DLD1 (cell line): ENCODE measurements around the gene PHF14.
"Not testable (repeated sequence)": the region's sequence is repeated elsewhere in the genome, so short reads cannot be mapped to it uniquely, and the experiment has no call there.

ENCODE experiments used
- in situ Hi-C: cut with HindIII; loops from 2 replicates; pipeline ENCODE4 v1.10.0; 2017; ENCODE audit warnings: low sequenced_read_pairs

The PHF14 gene, protein sequence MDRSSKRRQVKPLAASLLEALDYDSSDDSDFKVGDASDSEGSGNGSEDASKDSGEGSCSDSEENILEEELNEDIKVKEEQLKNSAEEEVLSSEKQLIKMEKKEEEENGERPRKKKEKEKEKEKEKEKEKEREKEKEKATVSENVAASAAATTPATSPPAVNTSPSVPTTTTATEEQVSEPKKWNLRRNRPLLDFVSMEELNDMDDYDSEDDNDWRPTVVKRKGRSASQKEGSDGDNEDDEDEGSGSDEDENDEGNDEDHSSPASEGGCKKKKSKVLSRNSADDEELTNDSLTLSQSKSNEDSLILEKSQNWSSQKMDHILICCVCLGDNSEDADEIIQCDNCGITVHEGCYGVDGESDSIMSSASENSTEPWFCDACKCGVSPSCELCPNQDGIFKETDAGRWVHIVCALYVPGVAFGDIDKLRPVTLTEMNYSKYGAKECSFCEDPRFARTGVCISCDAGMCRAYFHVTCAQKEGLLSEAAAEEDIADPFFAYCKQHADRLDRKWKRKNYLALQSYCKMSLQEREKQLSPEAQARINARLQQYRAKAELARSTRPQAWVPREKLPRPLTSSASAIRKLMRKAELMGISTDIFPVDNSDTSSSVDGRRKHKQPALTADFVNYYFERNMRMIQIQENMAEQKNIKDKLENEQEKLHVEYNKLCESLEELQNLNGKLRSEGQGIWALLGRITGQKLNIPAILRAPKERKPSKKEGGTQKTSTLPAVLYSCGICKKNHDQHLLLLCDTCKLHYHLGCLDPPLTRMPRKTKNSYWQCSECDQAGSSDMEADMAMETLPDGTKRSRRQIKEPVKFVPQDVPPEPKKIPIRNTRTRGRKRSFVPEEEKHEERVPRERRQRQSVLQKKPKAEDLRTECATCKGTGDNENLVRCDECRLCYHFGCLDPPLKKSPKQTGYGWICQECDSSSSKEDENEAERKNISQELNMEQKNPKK

DNA sequence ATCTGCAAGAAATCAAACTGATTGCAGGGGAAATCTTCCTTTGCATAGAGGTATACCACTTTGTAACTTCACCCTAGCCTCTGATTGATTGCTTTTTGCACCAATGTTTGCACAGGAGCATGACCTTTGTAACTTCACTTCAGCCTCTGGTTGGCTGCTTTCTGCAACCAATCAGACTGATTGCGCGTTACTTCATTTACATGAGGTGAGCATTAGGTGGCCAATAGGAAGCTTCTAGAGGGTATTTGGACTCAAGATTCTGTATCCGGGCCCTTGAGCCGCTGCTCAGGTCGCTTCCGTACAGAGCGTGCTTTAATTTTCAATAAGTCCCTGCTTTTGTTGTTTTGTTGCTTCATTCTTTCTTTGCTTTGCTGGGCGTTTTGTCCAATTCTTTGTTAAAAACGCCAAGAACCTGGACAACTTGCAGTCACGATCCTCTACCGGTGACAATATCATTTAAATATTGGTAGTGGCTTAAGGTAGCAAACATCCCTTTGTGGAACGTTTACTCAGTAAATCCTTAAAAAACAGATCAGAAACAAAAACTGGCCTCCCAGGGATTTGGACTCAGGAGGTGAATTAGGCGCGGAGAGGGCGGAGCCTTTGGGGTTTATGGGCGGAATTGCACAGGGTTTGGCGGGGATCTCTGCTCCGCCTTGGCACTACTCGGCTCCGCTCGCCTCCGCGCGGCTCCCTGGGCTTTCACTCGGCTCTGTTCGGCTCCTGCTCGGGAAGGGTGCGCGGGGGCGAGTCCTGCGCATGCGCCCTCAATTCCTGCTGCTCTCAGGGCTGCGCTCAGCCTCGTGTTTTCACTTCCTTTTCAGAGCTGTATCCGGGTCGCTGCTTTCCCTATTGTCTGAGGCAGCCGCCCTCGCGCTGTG, at the start of gene PHF14:
TSS of gene PHF14 (plus strand) at position 812 of the 881 bp plus-strand sequence. CDS start 452 bp downstream, outside the sequence.
- in situ Hi-C loops: no loop called here

DNA sequence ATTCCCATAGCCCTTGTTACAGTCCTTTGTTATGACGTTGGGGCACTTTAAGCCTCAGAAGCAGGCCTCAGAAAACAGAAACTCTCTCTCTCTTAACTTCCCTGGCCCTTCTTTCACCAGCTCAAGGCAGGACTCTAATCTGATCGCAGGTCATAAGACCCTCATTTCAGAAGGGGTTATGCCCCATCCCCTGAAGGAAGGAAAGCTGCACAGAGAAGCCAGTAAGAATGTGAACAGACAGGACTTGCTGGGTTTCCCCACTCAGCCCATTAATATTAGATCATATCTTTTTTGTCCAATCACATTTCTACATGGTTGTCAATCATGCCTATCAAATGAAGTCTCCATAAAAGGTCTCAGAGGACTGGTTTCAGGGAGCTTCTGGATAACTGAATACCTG, 49.3 kb upstream of the PHF14 start:
- in situ Hi-C loops: no loop called here

DNA sequence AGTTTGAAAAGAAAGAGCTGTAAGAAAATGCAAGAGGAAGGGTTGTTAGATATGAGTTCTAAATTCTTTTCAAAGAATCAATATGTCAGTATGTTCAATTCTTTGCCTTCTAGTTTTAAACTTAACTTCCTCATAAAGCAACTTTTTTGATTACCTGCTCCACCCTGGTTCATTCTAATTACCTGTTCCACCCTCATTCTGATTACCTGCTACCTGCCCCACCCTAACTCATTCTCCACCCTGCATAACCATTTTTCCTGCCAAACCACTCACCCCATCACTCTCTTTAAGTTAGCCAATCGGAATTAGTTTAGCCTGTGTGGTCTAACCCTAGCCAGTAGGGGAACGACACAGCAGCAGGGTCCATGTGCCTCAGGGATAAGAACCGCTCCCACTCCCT, 45.5 kb upstream of the PHF14 start:
- in situ Hi-C loops: not testable (repeated sequence)

DNA sequence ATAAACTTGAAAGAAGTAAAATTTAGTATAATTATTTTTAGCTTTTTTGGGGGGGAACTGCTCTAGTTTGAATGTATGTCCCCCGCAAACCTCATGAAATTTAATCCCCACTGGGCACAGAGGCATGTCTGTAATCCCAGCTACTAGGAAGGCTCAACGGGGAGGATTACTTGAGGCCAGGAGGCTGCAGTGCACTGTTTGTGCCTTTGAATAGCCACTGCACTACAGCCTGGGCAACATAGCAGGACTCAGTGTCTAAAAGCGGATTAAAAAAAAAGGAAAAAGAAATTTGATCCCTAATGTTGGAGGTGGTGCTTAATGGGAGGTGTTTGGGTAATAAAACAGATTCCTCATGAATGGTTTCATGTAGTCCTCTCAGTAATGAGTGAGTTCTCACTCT, 43.1 kb upstream of the PHF14 start:
- in situ Hi-C loops: no loop called here

DNA sequence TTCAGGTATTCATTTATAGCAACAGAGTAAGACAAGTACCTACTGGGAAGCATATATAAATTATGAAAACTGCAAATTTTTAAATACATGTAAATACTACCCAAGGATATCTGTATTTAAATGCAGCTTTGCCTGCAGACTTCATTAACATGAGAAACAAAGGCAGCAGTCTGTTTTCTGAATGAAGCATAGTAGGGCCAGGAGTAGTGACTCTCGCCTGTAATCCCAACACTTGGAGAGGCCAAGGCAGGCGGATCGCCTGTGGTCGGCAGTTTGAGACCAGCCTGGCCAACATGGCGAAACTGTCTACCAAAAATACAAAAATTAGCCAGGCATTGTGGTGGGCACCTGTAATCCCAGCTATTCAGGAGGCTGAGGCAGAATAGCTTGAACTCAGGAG, 42.5 kb upstream of the PHF14 start:
- in situ Hi-C loops: no loop called here

DNA sequence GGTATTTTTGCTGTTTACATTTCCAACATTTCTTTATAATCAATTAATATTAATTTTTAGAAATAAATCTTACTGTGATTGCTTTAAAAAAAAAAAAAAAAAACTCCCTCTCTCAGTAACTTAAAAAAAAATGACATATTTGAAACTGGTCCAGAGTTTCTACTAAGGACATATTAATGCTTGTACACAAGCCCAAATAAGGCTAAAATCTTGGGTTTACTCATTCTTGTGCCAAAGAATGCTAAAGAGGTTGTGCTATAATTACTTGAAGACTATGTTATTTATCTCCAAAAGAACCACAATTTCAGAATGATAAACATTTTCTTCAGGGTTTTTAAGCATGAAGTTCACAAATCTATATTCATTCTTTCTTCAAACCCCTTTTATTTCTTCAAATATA, 39.4 kb upstream of the PHF14 start:
- in situ Hi-C loops: no loop called here

DNA sequence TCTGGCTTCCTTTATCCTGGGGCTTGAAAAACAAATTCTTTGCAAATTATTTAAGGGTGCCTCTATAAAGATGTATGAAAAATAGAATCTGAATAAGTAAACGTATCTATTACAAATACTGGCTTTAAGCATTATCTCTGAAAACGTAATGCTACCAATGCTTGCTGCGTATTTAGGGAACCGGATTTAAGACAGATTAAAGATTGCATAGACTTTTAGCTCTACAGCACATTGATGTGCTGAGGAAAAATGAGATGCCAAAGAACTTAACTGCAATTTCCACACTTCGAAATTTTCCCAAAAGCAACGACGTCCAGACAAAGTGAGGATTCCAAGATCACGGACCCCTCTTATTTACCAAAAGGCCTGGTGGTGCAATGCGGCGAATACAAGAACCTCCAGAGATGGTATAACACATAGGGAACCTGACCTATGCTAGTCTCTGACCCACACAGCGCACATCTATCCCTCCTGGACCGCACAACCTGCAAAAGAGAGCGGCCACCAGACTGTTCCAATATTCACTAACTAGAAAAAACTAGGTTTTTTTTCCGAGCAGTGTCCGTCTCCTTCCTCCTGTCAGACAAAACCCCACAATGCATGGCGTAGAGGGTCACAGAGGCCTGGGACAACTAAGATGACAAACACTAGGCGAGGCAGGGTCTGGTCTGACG, 34.3 kb upstream of the PHF14 start:
- in situ Hi-C loops: no loop called here

DNA sequence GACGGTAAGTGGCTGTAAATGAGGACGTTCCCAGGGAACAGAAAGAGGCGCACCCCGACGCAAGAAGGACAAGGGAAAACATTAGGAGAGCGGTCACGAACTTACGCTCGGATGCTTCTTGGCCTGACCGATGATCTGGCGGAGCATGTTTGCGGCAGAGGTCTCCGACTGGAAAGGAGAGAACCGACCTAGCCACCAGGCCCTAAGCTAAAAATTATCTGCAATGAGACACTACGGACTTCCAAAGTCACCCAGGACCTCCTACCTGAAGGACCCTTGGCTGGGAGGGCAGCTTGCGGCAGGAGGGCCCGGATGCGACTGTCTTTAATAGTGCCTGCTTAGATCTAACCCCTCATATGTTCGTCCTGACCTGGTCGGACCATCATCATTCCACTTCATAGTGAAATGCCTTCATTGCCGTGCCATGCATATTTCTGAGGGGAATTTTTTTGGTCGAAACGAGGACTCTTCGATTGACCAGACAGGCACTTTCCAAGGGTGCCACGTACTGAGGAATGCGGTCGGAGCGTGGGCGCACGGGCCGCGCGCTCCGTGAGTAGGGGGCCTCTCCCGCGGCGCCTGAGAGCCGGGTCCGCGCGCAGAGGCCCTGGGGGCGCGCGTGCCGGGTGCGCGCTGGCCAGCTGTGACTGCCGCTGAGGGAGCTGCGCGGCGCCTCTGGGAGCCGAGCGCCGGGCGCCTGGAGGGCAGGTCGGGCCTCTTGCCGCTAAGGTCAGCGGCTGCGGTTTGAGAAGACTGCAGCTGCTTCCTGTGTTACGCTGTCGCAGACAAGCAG, 33.6 kb upstream of the PHF14 start:
- in situ Hi-C loops: no loop called here

DNA sequence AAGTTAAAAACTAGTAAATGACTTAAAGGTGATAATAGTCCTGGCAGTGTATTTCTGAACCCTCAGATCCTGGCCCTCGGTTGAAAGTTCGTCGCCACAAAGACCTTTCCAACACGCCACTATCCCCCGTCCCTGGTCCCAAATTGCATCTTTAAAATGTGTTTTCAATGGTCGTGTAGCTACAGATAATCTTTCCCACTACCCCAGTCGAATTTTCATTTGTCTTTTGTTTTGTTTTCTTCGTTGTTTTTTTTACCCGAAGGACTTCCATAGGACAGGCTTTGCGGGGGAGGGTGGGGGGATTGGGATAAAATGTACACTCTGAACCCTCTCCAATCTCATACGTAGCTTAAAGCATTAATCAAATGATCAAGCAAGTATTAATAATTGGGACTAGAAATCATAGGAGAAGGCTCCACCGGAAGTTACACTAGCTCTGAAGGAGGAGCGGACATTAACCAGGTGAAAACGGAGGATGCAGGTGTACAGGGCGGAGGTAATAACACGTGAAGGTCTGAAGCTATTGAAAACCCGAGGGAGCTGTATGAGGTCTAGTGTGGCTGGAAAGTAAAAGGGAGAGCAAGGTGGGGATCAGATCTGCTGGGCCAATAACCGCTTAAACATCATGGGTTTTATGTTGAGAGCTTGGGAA, 32.8 kb upstream of the PHF14 start:
- in situ Hi-C loops: no loop called here

DNA sequence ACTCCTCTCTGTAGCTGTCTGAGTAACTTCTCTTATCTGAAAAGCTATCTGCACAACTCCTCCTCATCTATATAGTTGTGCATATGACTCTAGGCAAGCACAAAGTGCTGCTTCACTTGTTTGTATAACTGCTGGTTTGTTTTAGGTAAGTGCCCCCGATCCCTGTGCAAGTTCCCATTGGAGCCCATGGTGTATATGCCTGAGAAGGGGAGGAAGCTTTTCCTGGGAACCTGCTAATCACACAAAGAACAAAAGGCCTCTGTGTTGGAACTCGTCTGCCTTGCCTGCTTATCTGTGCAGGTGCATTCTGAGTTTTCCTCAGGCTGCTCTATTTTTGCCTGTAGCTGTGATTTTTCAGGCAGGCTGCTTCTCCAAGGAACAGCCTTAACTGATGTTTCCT, 23.2 kb upstream of the PHF14 start:
- in situ Hi-C loops: no loop called here

DNA sequence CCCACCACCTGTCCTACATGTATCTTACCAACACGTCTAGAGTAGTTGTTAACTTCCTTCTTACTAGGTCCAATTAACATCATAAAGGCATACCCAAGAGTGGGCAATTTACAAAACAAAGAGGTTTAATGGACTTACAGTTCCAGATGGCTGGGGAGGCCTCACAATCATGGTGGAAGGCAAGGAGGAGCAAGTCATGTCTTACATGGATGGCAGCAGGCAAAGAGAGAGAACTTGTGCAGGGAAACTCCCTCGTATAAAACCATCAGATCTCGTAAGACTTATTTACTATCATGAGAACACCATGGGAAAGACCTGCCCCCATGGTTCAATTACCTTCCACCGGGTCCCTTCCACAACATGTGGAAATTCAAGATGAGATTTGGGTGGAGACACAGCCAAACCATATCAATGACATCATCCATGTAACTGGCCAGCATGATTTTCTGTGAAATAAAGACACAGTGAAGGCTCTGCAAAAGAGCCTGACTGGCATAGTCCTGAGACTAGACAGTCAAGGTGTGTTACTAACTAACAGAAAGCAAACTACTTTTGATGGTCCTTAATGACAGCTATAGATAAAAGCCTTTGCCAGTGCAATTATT, 22.6 kb upstream of the PHF14 start:
- in situ Hi-C loops: not testable (repeated sequence)

DNA sequence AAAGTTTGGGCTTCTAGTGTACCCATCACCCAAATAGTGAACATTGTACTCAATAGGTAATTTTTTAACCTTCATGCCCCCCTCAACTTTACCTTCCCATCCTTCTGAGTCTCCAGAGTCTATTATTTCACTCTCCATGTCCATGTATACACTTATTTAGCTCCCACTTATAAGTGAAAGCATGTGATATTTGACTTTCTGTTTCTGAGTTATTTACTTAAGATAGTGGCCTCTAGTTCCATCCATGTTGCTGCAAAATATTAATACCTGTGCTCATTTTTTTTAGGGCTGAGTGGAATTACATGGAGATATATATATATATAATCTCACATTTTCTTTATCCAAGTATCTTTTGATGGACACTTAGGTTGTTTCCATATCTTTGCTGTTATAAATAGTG, 21.1 kb upstream of the PHF14 start:
- in situ Hi-C loops: no loop called here

DNA sequence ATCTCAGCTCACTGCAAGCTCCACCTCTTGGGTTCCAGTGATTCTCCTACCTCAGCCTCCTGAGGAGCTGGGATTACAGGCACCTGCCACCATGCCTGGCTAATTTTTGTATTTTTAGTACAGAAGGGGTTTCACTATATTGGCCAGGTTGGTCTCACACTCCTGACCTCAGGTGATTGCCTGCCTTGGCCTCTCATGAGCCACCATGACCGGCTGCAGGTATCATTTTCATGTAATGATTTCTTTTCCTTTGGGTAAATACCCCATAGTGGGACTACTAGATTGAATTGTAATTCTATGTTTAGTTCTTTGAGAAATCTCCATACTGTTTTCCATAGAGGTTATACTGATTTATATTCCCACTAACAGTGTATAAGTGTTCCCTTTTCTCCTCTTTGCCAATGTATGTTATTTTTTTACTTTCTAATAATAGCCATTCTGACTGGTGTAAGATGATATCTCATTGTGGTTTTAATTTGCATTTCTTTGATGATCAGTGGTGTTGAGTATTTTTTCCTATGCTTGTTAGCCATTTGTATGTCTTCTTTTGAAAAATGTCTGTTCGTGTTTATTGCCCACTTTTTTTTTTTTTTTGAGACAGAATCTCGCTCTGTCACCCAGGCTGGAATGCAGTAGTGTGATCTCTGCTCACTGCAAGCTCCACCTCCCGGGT, 20.5 kb upstream of the PHF14 start:
- in situ Hi-C loops: not testable (repeated sequence)

DNA sequence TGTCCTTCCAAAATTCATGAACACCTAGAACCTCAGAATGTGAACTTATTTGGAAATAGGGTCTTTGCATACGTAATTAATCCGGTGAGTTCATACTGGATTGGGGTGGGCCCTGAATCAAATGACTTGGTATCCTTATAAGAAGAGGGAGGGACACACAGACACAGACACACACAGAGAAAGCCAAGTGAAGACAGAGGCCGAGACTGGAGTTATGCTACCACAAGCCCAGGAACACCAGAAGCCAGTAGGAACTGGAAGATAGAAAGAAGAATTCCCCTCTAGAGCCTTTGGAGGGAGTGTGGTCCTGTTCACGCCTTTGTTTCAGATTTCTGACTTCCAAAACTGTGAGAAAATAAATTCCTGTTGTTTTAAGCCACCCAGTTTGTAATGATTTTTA, 17.1 kb upstream of the PHF14 start:
- in situ Hi-C loops: no loop called here

DNA sequence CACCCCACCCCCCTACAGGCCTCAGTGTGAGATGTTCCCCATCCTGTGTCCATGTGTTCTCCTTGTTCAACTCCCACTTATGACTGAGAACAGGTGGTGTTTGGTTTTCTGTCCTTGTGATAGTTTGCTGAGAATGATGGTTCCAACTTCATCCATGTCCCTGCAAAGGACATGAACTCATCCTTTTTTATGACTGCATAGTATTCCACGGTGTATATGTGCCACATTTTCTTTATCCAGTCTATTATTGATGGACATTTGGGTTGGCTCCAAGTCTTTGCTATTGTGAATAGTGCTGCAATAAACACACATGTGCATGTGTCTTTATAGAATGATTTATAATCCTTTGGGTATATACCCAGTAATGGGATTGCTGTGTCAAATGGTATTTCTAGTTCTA, 13.4 kb upstream of the PHF14 start:
- in situ Hi-C loops: not testable (repeated sequence)

DNA sequence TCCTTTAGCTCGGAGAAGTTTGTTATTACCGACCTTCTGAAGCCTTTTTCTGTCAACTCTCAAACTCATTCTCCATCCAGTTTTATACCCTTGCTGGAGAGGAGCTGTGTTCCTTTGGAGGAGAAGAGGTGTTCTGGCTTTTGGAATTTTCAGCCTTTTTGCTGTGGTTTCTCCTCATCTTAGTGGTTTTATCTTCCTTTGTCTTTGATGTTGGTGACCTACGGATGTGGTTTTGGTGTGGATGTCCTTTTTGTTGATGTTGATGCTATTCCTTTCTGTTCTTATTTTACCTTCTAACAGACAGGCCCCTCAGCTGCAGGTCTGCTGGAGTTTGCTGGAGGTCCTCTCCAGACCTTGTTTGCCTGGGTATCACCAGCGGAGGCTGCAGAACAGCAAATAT, 8.7 kb upstream of the PHF14 start:
- in situ Hi-C loops: not testable (repeated sequence)

DNA sequence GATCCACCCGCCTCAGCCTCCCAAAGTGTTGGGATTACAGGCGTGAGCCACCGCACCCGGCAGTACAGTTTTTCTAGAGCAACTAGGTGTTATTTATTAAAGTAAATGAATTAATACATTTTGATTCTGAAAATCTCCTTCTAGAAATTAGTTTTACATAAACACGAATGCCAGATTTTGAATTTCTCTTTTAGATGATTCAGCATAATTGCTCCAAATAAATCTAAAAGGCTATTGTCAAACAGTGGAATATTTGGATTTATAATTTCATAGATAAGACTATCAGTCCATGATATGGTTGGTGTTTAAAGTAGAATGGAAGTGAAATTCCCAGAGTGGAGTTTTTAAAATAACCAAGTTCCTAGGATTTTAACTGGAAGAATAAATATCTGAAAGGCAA, 1.5 kb upstream of the PHF14 start:
- in situ Hi-C loops: no loop called here
